Measurements from ENCODE around the gene SLC4A9.

SLC4A9 gene

GRCh38 chr5:140336388-140336787, 23.6 kb upstream of the SLC4A9 start:
- TF ChIP-seq ISL1 (CRISPR knock-in tag; IDR thresholded peaks at IDR 0.05), result no peak
- TF ChIP-seq PPARA (CRISPR knock-in tag; IDR thresholded peaks at IDR 0.05; ENCODE audit: borderline replicate concordance), result no peak
- no peak for TF ChIP-seq ZFP3 (CRISPR knock-in tag; IDR thresholded peaks at IDR 0.05)
- TF ChIP-seq SNAI2 (CRISPR knock-in tag; IDR thresholded peaks at IDR 0.05), result no peak
- no peak for TF ChIP-seq TSHZ2 (CRISPR knock-in tag; IDR thresholded peaks at IDR 0.05)
- TF ChIP-seq ZNF70 (CRISPR knock-in tag; IDR thresholded peaks at IDR 0.05), result no peak
- TF ChIP-seq ESRRG (CRISPR knock-in tag; IDR thresholded peaks at IDR 0.05), result no peak
- TF ChIP-seq GLIS3 (CRISPR knock-in tag; IDR thresholded peaks at IDR 0.05), result no peak
- no peak for TF ChIP-seq ZNF8 (CRISPR knock-in tag; IDR thresholded peaks at IDR 0.05)
- no peak for TF ChIP-seq CREB5 (CRISPR knock-in tag; IDR thresholded peaks at IDR 0.05; ENCODE audit: low read depth)
- TF ChIP-seq TOX (CRISPR knock-in tag; IDR thresholded peaks at IDR 0.05; ENCODE audit: borderline replicate concordance), result no peak
- TF ChIP-seq, protein P1, sequence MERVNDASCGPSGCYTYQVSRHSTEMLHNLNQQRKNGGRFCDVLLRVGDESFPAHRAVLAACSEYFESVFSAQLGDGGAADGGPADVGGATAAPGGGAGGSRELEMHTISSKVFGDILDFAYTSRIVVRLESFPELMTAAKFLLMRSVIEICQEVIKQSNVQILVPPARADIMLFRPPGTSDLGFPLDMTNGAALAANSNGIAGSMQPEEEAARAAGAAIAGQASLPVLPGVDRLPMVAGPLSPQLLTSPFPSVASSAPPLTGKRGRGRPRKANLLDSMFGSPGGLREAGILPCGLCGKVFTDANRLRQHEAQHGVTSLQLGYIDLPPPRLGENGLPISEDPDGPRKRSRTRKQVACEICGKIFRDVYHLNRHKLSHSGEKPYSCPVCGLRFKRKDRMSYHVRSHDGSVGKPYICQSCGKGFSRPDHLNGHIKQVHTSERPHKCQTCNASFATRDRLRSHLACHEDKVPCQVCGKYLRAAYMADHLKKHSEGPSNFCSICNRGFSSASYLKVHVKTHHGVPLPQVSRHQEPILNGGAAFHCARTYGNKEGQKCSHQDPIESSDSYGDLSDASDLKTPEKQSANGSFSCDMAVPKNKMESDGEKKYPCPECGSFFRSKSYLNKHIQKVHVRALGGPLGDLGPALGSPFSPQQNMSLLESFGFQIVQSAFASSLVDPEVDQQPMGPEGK (CRISPR knock-in tag; IDR thresholded peaks at IDR 0.05; ENCODE audit: borderline replicate concordance), result no peak
- no peak for TF ChIP-seq RARB (CRISPR knock-in tag; IDR thresholded peaks at IDR 0.05)
- TF ChIP-seq ARNTL (CRISPR knock-in tag; IDR thresholded peaks at IDR 0.05; ENCODE audit: borderline replicate concordance, low read depth), result no peak
- no peak for TF ChIP-seq POU6F1 (CRISPR knock-in tag; IDR thresholded peaks at IDR 0.05; ENCODE audit: borderline replicate concordance, low read depth)
- TF ChIP-seq BACH2 (CRISPR knock-in tag; IDR thresholded peaks at IDR 0.05; ENCODE audit: borderline replicate concordance), result no peak
- TF ChIP-seq OSR1 (CRISPR knock-in tag; IDR thresholded peaks at IDR 0.05), result no peak
- TF ChIP-seq, protein P2, sequence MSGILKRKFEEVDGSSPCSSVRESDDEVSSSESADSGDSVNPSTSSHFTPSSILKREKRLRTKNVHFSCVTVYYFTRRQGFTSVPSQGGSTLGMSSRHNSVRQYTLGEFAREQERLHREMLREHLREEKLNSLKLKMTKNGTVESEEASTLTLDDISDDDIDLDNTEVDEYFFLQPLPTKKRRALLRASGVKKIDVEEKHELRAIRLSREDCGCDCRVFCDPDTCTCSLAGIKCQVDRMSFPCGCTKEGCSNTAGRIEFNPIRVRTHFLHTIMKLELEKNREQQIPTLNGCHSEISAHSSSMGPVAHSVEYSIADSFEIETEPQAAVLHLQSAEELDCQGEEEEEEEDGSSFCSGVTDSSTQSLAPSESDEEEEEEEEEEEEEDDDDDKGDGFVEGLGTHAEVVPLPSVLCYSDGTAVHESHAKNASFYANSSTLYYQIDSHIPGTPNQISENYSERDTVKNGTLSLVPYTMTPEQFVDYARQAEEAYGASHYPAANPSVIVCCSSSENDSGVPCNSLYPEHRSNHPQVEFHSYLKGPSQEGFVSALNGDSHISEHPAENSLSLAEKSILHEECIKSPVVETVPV (CRISPR knock-in tag; IDR thresholded peaks at IDR 0.05), result no peak
- no peak for TF ChIP-seq ZC3H10 (CRISPR knock-in tag; IDR thresholded peaks at IDR 0.05)
- TF ChIP-seq ZNF565 (CRISPR knock-in tag; conservative IDR thresholded peaks at IDR 0.05; ENCODE audit: low read depth), result no peak
- ATAC-seq, result no peak

GRCh38 chr5:140337880-140338279, 22.1 kb upstream of the SLC4A9 start:
- TF ChIP-seq, protein P2 (CRISPR knock-in tag; IDR thresholded peaks at IDR 0.05), result no peak
- TF ChIP-seq GLIS3 (CRISPR knock-in tag; IDR thresholded peaks at IDR 0.05) (no peak), PPARA (CRISPR knock-in tag; IDR thresholded peaks at IDR 0.05; ENCODE audit: borderline replicate concordance) (no peak), POU6F1 (CRISPR knock-in tag; IDR thresholded peaks at IDR 0.05; ENCODE audit: borderline replicate concordance, low read depth) (no peak), OSR1 (CRISPR knock-in tag; IDR thresholded peaks at IDR 0.05) (no peak)
- no peak for ATAC-seq
